GM18907 (cell line): ENCODE measurements around the gene FGD2.

Experiments
- ATAC-seq: cut with Tn5 transposase; IDR thresholded peaks from one replicate; pipeline ENCODE4 v1.9.1; 2021; ENCODE audit warnings: mild to moderate bottlenecking, moderate library complexity; ENCODE audit not compliant: unreplicated experiment

FGD2 gene

DNA sequence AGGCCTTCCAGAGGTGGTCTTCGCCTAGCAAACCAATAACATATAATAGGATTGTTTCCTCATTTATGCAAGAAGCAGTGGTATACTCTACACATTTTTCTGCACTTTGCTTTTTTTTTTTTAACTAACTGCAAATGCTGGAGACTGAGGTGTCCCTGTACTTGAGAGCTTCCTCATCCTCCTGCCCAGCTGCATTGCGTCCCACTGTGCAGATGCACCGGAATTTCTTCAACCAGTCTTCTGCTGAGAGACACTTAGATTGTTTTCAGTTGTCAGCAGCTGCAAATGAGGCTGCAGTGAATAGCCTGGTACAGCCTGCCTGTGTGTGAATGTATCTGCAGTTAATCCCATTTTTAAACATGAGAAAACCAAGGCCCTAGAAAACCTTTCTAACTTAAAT lies 11.5 kb downstream of the FGD2 start:
- no peak for ATAC-seq

DNA sequence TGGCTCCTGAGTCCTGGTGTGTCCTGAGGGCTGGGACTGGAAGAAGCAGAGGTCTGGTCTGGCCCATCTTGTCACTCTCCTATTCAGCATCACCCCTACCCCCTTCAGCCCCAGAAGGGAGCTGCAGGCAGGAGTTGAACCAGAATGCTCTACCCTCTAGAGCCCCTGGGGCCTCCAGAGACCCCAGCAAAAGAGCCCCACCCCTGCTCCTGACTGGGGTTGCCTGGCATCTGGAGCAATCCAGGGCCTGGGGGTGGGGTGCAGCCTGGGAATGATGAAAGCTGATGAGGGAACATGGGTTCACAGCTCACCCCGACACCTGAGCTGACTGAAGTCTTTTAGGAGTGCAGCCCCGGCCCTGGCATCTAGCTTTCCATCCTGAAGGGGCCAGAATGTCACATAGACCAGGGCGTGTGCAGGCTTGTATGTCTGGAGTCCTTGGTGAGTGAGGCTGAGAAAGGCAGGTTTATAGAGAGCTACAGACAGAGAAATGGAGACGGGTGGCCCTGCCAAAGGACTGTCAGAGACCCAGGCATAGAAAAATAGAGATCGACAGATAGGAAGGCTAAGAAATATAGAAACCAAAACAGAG lies 12.2 kb downstream of the FGD2 start:
- ATAC-seq: peak; percentile 18

DNA sequence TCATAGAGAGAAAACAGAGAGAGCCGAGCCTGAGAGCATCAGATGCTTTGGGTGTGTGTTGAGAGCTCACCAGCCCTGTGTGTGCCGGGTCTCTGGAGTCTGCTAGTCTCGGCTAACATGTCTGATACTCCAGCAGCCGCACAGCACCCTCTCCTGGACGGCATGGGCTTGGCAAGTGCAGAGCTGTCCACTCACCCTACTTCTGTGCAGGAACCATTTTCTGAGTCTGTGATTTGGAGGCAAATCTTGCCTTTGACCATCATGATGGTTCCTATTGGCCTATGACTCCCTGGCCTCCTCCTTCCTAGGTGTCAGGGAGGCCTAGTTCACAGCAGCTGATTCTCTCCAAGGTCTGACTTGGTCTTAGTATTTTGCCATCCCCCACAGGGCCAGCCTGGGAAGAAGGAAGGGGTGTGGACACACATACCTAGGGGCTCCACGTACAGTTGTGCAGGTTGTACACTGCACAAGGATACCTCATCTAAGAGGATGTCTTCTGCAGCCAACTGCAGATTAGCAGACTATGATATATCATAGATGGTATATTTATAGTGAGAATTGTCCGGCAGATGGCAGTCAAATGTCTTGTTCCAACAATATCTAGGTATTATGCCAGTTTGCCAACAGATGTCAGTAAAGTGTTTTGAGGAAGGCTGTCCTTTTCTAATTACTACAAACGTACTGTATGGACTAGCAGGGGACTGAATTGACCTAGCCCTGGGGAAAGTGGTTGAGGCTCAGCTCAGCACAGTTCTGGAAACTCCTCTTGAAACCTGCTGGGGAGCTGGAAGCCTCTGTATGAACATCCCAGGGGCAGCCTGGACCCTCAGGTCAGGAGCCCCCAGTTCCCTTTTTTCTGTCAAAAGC lies 13.0 kb downstream of the FGD2 start:
- ATAC-seq: peak; percentile 88

DNA sequence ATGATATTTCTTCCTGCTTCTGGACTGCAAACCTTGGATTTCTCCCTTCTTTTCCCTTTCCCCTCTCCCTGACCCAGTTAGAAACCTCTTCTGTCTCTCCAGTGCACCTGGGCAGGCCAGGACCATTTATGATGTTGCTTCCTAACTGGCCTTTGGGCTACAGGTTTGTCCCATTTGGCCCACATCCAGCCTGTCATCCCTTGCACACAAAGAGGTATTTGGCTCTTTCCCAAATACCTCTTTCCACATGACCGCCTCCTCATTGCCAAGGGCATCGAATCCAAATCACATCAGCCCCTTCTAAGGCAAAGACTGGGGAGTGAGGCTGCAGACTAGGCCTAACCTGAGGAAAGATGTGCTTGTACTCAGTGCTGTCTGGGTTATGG lies 13.6 kb downstream of the FGD2 start:
- no peak for ATAC-seq

DNA sequence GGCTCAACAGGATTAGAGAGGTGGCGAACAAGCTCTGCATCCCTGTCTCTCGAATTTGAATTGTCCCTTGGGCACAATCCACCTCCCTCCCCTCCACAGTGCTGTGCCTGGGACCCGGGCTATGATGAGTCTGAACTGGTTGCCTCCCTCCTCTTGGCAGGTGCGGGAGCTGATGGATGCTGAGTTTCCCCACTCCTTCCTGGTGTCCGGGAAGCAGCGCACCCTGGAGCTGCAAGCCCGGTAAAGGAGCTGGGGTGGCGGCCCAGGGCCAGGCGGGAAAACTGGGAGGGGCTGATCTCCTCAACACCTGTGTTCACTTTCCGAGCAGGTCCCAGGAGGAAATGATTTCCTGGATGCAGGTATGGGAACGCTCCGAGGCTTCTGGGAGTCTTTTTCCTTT lies 14.9 kb downstream of the FGD2 start:
- no peak for ATAC-seq

DNA sequence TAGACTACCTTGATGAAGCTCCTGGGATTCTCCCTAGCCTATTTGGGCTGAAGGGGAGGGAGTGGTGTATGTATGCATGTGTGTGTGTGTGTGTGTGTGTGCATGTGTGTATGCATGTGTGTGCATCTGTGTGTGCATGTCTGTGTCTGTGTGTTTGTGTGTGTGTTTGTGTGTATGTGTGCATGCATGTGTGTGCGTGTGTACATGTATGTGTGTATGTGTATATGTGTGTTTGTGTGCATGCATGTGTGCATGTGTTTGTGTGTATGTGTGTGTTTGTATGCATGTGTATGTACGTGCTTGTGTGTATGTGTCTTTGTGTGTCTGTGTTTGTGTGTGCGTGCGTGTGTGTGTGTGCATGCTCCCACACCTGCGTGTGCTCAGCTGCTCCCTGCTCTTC lies 15.4 kb downstream of the FGD2 start:
- ATAC-seq: no peak

DNA sequence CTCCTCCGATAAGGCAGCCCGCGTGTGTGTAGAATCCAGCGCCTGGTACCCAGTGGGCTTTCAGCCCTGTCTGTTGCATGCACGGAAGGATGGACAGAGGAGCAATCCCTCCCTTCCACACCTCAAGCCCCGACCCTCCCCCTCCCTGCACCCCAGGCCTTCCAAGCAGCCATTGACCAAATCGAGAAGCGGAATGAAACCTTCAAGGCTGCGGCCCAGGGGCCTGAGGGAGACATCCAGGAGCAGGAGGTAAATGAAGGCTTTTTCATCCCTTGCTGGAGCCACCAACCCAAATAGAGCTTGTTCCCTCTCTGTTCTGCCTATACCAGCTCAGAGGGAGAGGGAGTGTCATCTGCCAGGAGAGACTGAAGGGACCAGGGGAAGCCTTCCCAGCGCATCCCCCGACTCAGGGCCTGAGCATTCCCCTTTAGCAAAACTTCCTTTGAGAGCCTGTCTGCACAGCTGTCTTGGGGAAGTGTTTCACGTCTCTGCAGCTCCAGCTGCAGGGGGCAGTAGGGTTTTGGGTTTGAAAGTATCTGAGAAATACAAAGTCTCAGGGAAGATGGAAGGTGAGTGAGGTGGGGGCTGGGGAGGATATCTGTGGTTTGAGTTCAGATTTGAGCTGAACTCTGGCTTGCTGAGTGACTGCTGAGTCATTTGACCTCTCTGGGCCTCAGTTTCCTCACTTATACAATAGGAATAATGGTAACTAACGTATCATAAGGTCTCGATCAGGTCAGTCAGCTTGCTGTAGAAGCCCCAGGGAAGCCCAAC lies 16.1 kb downstream of the FGD2 start:
- no peak for ATAC-seq

DNA sequence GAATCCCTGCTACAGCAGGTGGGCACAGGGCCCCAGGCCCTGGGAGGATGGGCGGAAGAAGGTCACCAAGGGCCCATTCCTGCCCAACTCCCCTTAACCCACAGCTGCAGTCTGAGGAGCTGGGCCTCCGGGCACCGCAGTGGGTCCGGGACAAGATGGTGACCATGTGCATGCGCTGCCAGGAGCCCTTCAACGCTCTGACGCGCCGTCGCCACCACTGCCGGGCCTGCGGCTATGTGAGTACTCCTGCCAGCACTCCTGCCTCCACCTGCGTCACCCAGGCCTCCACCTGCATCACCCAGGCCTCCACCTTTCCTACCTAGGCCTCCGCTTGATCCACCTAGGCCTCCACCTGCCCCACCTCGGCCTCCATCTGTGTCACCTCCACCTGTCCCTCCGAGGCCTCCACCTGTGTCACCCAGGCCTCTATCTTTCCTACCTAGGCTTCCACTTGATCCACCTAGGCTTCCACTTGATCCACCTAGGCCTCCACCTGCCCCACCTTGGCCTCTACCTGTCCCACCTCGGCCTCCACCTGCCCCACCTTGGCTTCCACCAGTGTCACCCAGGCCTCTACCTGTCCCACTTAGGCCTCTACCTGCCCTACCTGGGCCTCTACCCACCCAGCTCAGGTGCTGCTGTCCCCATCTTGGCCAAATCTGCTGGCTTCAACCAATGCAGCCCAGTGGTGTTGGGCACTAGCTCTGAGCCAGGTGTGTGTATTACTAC lies 16.8 kb downstream of the FGD2 start:
- ATAC-seq: no peak

DNA sequence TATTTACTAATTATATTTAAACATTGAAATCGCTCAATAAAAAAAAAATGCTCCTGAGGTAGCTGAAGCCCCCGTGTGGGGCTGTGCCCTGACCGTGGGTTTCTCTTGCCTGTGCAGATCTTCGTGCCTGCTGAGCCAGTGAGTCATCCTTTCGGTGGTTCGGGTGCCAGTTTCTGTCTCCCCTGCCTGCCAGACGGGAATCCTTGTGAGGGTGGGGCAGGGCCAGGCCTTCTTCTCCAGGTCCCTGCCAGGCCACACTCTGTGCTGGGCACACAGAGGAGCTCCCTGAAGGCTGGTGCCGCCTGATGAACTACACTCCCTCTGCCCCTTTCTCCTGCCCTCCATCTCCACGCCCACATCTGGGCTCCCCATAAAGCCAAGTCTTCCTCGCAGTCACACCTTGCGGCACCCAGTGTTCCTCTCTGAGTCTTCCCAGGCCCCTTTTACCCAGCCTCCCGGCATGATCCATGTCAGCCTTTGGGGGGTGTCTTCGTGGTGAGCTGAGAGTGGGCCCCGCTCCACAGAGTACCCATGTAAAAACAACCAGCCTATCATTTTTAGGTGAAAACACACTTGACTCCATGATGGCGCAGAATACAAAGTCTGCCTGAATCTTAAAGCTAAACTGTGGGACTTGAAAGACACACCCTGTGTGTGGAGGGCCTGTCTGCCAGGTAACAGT lies 19.3 kb downstream of the FGD2 start:
- ATAC-seq: no peak

DNA sequence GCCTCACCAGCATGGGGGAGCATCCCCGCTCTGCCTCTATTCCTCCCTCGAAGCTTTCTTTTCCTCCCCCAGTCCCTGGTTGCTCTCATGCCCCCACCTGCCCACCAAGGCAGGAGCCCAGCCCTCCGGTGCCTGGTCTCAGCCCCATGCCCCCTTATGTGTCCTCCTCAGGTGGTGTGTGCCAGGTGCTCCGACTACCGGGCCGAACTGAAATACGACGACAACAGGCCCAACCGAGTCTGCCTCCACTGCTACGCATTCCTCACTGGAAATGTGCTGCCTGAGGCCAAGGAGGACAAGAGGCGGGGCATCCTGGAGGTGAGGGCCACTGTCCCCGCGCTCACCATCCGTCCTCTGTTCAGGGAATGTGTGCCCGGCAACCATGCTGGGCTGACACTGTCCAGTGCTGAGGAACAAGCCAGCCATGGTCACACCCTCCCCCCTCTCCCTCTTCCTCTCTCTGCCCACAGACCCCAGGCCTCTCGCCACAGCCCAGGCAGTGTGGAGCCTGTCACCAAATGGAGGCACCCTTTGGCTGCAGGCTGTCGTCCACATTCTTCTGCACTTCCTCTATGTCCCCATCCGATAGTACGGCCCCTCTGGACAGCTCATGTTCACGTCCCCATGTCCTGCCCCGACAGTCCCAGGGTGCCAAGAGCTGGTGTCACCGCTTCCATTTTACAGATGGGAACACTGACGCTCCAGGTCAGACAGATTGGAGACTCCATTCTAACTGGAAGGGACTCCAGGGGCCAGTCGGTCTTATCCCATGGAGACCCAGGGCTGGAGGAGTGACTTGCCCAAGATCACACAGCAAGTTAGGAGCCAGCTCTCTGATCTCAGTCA lies 20.4 kb downstream of the FGD2 start:
- ATAC-seq: no peak

DNA sequence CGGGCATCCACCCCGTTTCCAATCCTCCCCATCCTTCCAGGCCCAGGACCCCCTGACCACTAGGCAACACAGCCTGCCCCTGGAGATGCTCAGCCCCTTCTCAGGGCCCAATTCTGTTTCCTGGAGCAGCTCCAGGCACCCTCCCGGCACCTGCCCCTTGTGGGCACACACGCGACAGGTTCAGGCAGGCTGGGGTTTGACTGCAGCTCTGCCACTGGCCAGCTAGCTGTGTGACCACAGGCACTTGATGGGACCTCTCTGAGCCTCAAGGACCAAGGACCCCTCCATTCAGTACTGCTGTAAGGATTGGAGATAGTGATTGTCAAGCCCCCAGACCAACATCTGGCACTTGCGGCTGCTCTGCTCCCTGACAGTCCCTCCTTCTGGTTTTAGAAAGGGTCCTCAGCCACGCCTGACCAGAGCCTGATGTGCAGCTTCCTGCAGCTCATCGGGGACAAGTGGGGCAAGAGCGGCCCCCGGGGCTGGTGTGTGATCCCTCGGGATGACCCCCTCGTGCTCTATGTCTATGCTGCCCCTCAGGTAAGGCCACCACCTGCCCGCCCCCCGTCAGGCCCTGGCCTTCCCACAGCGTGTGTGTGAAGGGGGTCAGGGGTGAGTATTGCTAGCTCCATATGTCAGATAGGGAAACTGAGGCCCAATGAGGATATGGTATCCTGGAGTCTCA lies 21.7 kb downstream of the FGD2 start:
- ATAC-seq: no peak

DNA sequence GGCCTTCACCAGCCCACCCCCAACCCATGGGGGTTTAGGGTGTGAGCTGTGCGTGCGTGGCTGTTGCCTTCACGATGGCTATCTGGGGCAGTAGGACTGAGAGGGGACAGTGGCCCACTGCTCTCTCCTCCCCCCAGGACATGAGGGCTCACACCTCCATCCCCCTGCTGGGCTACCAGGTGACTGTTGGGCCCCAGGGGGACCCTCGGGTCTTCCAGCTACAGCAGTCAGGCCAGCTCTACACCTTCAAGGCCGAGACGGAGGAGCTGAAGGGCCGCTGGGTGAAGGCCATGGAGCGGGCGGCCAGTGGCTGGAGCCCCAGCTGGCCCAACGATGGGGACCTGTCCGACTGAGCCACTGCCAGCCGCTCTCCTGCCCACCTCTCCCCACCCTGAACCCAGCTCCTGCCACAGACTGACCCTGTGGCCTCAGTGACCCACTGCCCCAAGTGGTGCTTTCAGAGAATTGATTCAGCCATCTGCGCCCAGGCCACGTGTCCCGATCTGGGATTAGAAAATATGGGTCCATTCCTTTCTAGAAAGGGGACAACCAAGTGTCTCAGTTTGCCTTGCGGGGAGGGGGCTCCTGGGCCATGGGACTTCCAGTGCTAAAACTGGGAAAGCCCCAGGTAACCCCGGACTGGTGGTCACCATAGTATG lies 22.5 kb downstream of the FGD2 start:
- ATAC-seq: no peak

DNA sequence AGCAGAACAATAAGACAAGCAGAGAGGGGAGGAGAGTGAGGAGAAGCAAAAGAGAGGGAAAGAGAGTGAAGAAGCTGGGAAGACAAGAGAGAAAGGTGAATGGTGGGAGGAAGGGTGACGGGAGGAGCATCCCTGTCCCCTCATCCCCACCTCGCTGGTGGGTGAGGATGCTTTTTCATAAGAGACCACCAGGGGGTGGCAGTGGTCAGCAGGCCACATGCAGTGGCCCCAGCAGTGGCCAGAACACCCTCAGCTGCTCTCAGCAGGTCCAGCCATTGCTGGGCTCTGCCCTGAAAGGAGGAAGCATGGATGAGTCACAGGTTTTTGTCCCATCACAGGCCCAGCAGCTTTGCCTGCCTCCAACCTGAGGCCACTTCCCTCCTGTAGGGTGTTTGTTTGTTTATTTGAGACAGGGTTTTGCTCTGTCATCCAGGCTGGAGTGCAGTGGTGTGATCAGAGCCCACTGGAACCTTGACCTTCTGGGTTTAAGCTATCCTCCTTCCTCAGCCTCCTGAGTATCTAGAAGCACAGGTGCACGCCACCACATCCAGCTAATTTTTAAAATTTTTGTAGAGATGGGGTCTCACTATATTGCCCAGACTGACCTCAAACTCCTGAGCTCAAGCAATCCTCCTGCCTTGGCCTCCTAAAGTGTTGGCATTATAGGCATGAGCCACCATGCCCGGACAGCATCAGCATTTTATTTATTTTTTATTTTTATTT lies 24.0 kb downstream of the FGD2 start:
- peak; percentile 38 for ATAC-seq

DNA sequence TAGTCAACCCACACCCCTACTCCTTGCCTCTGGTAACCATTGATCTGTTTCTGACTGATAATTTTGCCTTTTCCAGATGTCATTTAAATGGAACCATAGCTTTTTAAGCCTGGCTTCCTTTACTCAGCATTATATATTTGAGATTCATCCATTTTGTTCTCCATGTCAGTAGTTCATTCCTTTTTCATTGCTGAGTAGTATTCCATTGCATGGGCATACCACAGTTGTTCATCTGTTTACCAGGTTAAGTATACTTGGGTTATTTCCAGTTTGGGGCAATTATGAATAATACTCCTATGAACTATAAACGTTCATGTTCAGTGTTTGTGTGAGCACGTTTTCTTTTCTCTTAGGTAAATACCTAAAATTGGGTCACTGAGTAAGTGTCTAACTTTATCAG lies 25.1 kb downstream of the FGD2 start:
- no peak for ATAC-seq

DNA sequence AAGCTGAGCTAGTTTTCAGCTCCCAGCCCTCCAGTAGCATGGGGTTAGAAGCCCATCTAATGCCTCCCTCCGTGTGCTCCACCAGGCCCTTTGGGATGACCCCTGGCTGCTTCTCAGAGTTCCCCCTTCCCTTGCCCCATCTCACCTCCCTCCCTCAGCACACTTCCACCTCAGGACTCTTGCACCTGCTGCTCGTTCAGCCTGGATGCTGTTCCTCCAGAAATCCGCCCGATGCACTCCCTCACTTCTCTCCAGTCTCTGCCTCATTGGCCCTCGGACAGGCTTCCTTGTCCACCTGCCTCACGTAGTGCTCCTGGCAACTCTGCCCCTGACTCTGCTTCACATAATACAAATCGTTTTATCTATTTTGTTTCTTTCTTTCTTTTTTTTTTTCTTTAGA lies 26.8 kb downstream of the FGD2 start:
- ATAC-seq: no peak

DNA sequence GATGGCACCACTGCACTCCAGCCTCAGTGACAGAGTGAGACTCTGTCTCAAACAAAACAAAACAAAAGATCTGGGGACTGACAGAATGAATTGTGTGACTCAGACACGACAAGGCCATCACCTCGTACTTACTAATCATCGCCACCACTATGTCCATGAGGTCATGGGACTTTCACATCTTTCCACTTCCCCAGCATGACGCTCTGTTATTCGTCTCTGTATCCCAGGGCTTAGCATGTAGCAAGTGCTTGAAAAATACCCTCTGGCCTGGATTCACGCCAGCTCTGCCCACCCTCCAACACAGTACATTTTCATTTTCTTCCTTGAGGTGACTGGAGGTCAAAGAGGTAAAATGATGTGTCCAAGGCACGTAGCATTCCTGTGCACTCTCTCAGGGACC lies 27.8 kb downstream of the FGD2 start:
- no peak for ATAC-seq

DNA sequence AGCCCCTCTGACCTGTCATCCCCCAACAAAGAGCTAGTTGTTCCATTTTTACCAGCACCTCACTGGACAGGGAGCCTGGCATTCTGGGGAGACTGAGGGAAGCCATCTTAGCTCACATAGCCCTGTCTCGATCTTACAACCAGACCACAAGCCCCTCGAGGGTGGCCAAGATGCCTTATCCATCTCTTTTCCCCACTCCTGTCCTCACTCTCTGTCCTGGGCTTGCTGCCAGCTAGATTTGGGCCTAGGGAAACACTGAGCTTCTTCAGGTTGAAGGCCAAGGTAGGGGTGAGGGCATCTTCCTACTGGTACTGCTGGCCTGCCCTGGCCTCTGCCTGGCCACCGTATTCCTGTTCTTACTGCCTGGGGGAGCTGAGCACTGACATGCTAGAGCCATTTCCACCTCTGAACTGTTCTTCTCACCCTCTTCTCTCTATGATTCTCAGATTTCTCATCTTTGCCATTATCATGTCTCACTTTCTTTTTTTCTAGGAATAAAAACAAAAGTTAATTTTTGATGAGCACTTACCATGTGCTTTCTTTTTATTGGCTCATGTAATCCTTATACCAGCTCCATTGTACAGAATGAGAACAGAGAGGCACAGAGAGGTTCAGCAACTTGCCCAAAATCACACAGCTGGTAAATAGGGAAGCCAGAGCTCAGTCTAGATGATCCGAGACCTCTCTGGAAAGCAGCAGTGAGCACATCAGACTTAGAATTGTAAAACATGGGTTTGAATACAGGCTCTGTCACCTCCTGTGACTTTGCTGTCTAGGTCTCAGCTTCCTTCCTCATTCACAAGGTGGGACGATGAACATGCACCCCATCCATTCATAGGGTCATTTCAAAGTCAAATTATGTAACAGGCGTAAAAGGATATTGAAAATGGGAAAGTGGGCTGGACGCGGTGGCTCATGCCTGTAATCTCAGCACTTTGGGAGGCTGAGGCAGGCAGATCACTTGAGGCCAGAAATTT lies 28.7 kb downstream of the FGD2 start:
- ATAC-seq: no peak
